Measurements from ENCODE around the gene GALNT14.

The GALNT14 gene

GRCh38 chr2:30900381-30900780 lies 237.9 kb downstream of the GALNT14 start:
- no peak overlapping the region for H3K4me3 ChIP-seq (ENCODE audit: low read depth, low read length)
- TF ChIP-seq CTCF (IDR thresholded peaks at IDR 0.05; ENCODE audit: borderline replicate concordance, insufficient read depth, low read depth, low read length), result no peak

GRCh38 chr2:30899516-30900054 lies 238.7 kb downstream of the GALNT14 start:
- H3K4me3 ChIP-seq (ENCODE audit: low read depth, low read length), result no peak overlapping the region
- no peak for TF ChIP-seq CTCF (IDR thresholded peaks at IDR 0.05; ENCODE audit: borderline replicate concordance, insufficient read depth, low read depth, low read length)

DNA sequence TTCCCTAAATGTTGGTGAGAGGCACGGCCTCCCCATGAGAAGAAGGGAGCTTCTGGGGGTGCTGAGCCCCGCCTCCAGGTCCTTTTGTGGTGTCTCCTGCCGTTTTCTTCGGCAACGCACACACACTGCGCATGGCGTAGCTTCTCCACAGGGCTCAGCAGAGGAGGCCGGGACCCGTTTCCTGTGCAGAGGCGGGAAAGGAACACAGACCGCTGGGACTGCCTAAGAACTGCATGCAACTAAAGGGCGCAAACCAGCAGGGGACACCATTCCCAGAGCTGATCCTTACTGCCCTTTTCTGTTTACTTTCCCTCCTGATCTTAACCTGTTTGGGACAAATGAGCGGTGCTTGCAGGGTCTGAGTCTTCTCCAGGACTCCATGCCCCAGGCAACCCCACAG lies 240.7 kb downstream of the GALNT14 start:
- H3K4me3 ChIP-seq (ENCODE audit: low read depth, low read length), result no peak overlapping the region
- no peak for TF ChIP-seq CTCF (IDR thresholded peaks at IDR 0.05; ENCODE audit: borderline replicate concordance, insufficient read depth, low read depth, low read length)

DNA sequence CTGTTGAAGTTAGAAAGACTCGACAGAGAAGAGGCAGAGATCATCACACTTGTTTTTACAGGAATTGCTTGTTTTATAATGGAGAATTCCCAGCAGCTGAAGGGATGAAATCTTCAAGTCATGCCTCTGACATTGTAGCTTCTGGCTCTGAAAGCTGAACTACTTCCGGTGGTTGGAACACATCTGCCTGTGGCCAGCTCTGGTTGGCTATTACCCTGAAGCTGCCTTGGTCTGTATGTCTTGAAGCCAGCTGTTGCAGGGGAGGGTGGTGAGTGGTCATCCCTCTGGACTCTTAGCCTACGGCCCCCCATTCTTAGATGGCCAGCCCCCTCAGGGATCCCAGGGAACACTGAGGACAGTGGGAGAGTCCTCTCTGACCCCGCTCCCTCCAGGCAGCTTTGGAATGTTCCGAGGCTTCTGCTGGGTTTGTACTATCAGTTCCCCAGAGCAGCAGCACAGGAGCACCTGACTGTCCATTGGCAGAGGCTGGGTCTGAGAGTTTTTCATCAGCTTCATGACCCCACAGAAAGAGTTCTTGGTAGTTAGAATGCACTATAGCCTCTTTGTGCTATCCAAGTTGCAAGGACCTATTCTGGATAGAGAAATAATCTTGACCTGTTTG lies 243.6 kb downstream of the GALNT14 start:
- no peak for TF ChIP-seq CTCF (IDR thresholded peaks at IDR 0.05; ENCODE audit: borderline replicate concordance, insufficient read depth, low read depth, low read length)
- no peak overlapping the region for H3K4me3 ChIP-seq (ENCODE audit: low read depth, low read length)

DNA sequence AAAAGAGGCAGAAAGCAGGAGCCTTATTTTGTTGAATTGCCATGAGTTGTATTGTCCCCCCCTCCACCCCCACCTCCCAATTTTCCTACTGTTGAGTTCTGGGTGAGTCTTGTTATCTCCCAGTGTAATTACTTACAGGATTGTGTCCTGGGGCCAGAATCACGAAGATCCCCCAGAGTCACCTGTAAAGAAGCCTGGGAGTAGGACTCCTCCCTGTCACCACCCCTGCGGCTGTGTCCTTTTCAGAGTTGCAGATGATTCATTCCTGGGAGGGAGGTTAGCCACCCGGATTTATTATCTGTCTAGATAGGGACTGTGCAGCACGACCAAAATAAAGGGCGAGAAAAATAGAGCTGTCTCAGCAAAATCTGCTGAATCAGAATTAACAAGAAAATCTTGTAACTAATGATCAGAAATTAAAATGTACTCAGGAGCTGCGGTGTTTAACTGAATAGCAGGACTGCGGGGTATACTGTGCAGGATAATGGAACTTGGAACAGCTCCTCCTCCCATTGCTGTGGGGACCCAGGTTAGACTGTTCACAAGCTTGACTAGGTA lies 249.3 kb downstream of the GALNT14 start:
- no peak overlapping the region for H3K4me3 ChIP-seq (ENCODE audit: low read depth, low read length)
- no peak for TF ChIP-seq CTCF (IDR thresholded peaks at IDR 0.05; ENCODE audit: borderline replicate concordance, insufficient read depth, low read depth, low read length)

- no peak overlapping the region for H3K4me3 ChIP-seq (ENCODE audit: low read depth, low read length)
- TF ChIP-seq CTCF (IDR thresholded peaks at IDR 0.05; ENCODE audit: borderline replicate concordance, insufficient read depth, low read depth, low read length), result no peak
These were observed 252.2 kb downstream of the GALNT14 start for GRCh38 chr2:30886080-30886479.

DNA sequence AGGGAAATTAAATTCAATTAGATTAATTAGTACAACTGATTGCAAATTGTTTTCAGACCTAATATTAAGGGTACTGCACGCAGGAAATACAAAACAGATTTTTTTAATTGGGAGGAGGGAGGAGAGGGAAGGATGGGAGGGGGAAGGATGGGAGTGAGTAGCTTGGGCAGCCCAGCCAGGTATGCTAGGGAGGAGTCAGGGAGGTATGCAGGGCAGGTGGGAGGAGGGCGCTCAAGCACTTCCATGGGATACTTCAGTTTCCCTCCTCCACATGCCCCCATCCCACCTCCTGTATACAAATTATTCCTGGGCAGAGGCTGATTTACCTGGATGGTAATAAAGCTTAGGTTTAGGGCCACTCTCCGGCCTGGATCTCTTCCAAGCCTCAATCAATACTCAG lies 254.4 kb downstream of the GALNT14 start:
- no peak for TF ChIP-seq CTCF (IDR thresholded peaks at IDR 0.05; ENCODE audit: borderline replicate concordance, insufficient read depth, low read depth, low read length)
- H3K4me3 ChIP-seq (ENCODE audit: low read depth, low read length), result no peak overlapping the region

Data from GM12875 (cell line).